HepG2 (cell line): ENCODE data around the gene GJD3. TPM values are rescaled to one million over a fixed set of nuclear protein-coding genes. Genes with fewer than 3 reads are reported as not detected.

Experiments
- E2F2 ChIP-seq: sonication (generic); formaldehyde crosslinking; IDR thresholded peaks from 2 replicates; pipeline ENCODE4 v1.4.0; 2020; ENCODE audit warnings: missing genetic modification reagents, borderline replicate concordance
- KDM1A ChIP-seq: IDR thresholded peaks from 2 replicates; pipeline ENCODE4 v1.6.1; 2016; ENCODE audit warnings: missing compliant biosample characterization
- MIXL1 ChIP-seq: IDR thresholded peaks from 2 replicates; pipeline ENCODE4 v1.6.1; 2016
- MLX ChIP-seq: IDR thresholded peaks from 2 replicates; pipeline ENCODE4 v1.6.1; 2016
- NFE2L2 ChIP-seq: fragments of 150-350 bp; IDR thresholded peaks from 2 replicates; pipeline ENCODE4 v1.6.1; 2014; ENCODE audit warnings: low read length
- NPAS2 ChIP-seq: sonication (generic); formaldehyde crosslinking; IDR thresholded peaks from 2 replicates; pipeline ENCODE4 v1.8.0; 2022; ENCODE audit warnings: mild to moderate bottlenecking, missing genetic modification reagents, borderline replicate concordance
- NR2C2 ChIP-seq: sonication (generic); formaldehyde crosslinking; IDR thresholded peaks from 2 replicates; pipeline ENCODE4 v1.4.0; 2020; ENCODE audit warnings: missing genetic modification reagents, mild to moderate bottlenecking, moderate library complexity, borderline replicate concordance
- STAT6 ChIP-seq: sonication (generic); formaldehyde crosslinking; IDR thresholded peaks from 2 replicates; pipeline ENCODE4 v1.4.0; 2020; ENCODE audit warnings: missing genetic modification reagents, mild to moderate bottlenecking, borderline replicate concordance
- TRIM22 ChIP-seq: fragments of 450-650 bp; IDR thresholded peaks from 2 replicates; pipeline ENCODE4 v1.6.1; 2017
- ZBTB42 ChIP-seq: sonication (generic); formaldehyde crosslinking; IDR thresholded peaks from 2 replicates; pipeline ENCODE4 v1.5.0; 2020; ENCODE audit warnings: mild to moderate bottlenecking, missing genetic modification reagents
- ZMYM3 ChIP-seq: sonication (generic); formaldehyde crosslinking; IDR thresholded peaks from 2 replicates; pipeline ENCODE4 v1.5.1; 2020; ENCODE audit warnings: mild to moderate bottlenecking, missing genetic modification reagents
- ZNF207 ChIP-seq: fragments of 450-650 bp; IDR thresholded peaks from 2 replicates; pipeline ENCODE4 v1.6.1; 2016; ENCODE audit warnings: antibody characterized with exemption, borderline replicate concordance
- ZNF296 ChIP-seq: sonication (generic); formaldehyde crosslinking; conservative IDR thresholded peaks from 2 replicates; pipeline ENCODE4 v1.5.0; 2020; ENCODE audit warnings: mild to moderate bottlenecking, missing genetic modification reagents
- ZNF326 ChIP-seq: sonication (generic); formaldehyde crosslinking; IDR thresholded peaks from 2 replicates; pipeline ENCODE4 v1.4.0; 2020; ENCODE audit warnings: missing genetic modification reagents, borderline replicate concordance
- ZNF335 ChIP-seq: sonication (generic); formaldehyde crosslinking; IDR thresholded peaks from 2 replicates; pipeline ENCODE4 v1.4.0; 2020; ENCODE audit warnings: missing genetic modification reagents
- ZNF652 ChIP-seq: IDR thresholded peaks from 2 replicates; pipeline ENCODE4 v1.6.1; 2016; ENCODE audit warnings: low read depth, borderline replicate concordance
- ZNF670 ChIP-seq: sonication (generic); formaldehyde crosslinking; IDR thresholded peaks from 2 replicates; pipeline ENCODE4 v1.8.0; 2022; ENCODE audit warnings: mild to moderate bottlenecking, missing genetic modification reagents, borderline replicate concordance
- polyA plus RNA-seq, 8 experiments: library from polyadenylated mRNA; depleted of rRNA in 3 of 8; stranded (reverse) in 7 of 8; unstranded in 1 of 8; fragments of >200 nt; fragmentation: Illumina TruSeq in 4 of 8; extraction: Trizol in 4 of 8; gene quantifications; 2 replicates each; pipeline versions ENCODE4 v1.2.1 to v1.2.3, GENCODE V29; 2011 to 2016; ENCODE audit warnings: low read depth in 4 of 8, missing spikeins in 1 of 8, mixed read lengths in 1 of 8; ENCODE audit not compliant: insufficient read depth in 1 of 8
- total RNA-seq, 5 experiments: library from RNA; depleted of rRNA; stranded (reverse); fragments of >200 nt; fragmentation: Illumina TruSeq; extraction: Trizol; gene quantifications; 2 replicates each; pipeline ENCODE4 v1.2.3, GENCODE V29; 2016; ENCODE audit warnings: low read depth in 1 of 5
- TF ChIP-seq, protein P1 (sequence below): sonication (generic); formaldehyde crosslinking; IDR thresholded peaks from 2 replicates; pipeline ENCODE4 v1.5.1; 2020; ENCODE audit warnings: missing genetic modification reagents, mild to moderate bottlenecking, borderline replicate concordance
- TF ChIP-seq, protein P2 (sequence below): sonication (generic); formaldehyde crosslinking; IDR thresholded peaks from 2 replicates; pipeline ENCODE4 v1.8.1; 2023; ENCODE audit warnings: missing genetic modification reagents, mild to moderate bottlenecking, borderline replicate concordance

GJD3 gene
- total and polyA plus RNA-seq, 2 of the 13 experiments (the other 11 are each of a cell fraction or from before 2014, with no cell fraction given), result not detected

DNA sequence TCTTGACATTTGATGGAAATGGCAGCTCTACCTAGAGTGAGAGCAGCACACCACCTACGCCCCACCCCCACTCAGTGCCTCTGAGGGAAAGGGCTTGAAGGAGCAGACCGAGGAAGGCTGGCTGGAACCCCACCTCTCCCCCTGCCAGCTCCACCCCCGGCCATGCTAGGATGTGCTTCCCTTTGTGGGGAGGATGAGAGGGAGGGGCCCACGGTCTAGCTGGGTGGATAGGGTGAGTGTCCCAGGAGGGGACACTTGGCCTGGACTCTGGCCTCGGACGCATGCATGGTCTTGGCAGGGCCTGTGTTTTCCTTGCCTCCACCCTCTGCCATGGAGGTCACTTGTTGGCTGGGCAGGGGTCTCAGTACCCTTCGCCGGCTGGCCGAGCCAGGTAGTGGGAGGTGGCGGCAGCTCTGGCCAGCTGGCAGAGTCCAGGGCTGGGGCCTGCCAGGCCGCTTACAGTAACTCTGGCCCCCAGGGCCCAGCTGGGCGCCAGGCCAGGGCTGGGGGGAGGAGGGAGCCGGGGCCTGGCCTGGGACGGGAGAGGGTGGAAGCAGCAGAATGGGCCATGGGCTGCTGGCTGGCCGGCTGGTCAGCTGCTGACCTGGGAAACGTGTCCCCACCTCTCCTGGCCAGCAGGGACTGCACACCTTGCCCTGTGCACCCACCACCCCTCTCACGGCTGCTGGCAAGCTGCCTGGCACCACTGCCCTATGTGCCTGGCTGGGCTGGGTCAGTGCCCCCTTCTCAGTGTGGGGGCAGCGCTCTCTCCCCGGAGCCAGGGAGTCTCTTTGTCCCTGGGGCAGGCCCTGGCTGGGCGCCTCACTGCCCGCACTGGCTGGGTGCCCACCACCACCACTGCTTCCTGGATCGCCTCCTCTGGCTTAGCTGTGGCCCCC lies 32.5 kb downstream of the GJD3 start (continued):
- TF ChIP-seq ZNF652 (no peak), ZNF207 (no peak), E2F2 (CRISPR knock-in tag) (no peak), MLX (CRISPR knock-in tag) (no peak), ZNF296 (CRISPR knock-in tag) (no peak), ZNF335 (CRISPR knock-in tag) (no peak), ZNF326 (no peak), MIXL1 (no peak), NR2C2 (CRISPR knock-in tag) (no peak), ZBTB42 (no peak), TRIM22 (no peak), NPAS2 (no peak), ZMYM3 (CRISPR knock-in tag) (no peak), KDM1A (CRISPR knock-in tag) (no peak), NFE2L2 (no peak), ZNF670 (CRISPR knock-in tag) (no peak), STAT6 (no peak)
- TF ChIP-seq, protein P1, sequence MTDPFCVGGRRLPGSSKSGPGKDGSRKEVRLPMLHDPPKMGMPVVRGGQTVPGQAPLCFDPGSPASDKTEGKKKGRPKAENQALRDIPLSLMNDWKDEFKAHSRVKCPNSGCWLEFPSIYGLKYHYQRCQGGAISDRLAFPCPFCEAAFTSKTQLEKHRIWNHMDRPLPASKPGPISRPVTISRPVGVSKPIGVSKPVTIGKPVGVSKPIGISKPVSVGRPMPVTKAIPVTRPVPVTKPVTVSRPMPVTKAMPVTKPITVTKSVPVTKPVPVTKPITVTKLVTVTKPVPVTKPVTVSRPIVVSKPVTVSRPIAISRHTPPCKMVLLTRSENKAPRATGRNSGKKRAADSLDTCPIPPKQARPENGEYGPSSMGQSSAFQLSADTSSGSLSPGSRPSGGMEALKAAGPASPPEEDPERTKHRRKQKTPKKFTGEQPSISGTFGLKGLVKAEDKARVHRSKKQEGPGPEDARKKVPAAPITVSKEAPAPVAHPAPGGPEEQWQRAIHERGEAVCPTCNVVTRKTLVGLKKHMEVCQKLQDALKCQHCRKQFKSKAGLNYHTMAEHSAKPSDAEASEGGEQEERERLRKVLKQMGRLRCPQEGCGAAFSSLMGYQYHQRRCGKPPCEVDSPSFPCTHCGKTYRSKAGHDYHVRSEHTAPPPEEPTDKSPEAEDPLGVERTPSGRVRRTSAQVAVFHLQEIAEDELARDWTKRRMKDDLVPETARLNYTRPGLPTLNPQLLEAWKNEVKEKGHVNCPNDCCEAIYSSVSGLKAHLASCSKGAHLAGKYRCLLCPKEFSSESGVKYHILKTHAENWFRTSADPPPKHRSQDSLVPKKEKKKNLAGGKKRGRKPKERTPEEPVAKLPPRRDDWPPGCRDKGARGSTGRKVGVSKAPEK (CRISPR knock-in tag), result no peak
- TF ChIP-seq, protein P2, sequence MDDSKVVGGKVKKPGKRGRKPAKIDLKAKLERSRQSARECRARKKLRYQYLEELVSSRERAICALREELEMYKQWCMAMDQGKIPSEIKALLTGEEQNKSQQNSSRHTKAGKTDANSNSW (CRISPR knock-in tag), result no peak
